NCI-H2107 treated with DMSO at 0.1 percent for 48 hours (cell line): ENCODE measurements around the gene CCNE1.

ENCODE experiments used
- DNase-seq: peaks from one replicate; lab custom pipeline; 2025; ENCODE audit not compliant: unreplicated experiment; lab: John Stamatoyannopoulos, UW

Gene CCNE1

DNA sequence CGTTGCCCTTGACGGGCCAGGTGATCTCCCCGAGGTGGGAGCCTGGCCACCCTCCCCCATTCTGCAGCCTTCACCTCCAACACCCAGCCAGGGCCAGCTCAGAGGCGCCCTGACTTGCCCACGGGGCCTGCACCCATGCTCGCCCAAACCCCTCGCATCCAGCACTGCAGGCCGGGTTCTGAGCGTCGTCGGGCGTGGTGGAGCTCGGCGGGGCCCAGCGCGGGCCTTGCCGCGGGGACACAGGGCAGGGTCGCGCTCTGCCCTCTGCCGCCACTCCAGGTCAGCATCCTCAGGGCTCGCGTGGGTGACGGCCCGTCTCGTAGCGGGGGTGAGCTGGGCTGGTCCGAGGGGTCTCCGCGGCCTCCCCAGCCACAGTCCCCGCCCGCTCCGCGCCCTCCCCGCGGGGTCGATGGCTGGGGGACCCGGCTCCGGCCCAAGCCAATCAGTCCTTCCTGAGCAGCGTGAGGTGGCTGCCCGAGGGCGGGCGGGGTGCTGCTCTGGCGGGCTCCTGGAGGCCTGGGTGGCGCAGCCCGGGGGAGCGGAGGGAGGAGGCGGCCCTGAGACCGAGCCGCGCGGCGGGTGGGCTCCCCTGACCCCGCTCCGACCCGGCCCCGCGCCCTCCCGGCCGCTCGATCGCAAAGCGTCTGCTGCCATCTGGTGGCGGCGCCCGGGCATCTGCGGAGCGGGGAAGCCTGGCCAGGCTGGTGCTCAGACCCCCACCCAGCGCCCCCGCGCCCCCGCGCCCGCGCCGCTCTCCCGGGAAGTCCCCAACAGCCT lies 61.4 kb downstream of the CCNE1 start:
- no peak for DNase-seq
